Measurements from ENCODE around the gene CAMSAP3. TPM values are rescaled to one million over a fixed set of nuclear protein-coding genes. Genes with fewer than 3 reads are reported as not detected.

Gene CAMSAP3
- total and polyA plus RNA-seq, 2 donors from 2014 or later, result 18.5 to 19.3 TPM

- Histone ChIP-seq H3K9ac (ENCODE audit: low read length in 3 of 3) (no peak overlapping the region), H3K9me3 (ENCODE audit: control insufficient read depth in 2 of 3, insufficient read depth in 1 of 3, low read length in 3 of 3) (no peaks in the 10 kb centered on the region), H3K36me3 (ENCODE audit: control insufficient read depth in 2 of 3, insufficient read depth in 3 of 3, low read length in 3 of 3) (no peaks in the 10 kb centered on the region), H3K4me3 (ENCODE audit: low read length in 3 of 3) (no peak overlapping the region), H3K27ac (ENCODE audit: low read depth in 2 of 2, low read length in 2 of 2) (no peak overlapping the region), H3K4me1 (ENCODE audit: control insufficient read depth in 2 of 3, insufficient read depth in 2 of 3, low read depth in 1 of 3, low read length in 3 of 3) (peaks cover 0 to 3% (median 0%) of the 10 kb centered on the region in 3 donors), H3K27me3 (ENCODE audit: control insufficient read depth, insufficient read depth, low read length) (no peaks in the 10 kb centered on the region)
- DNase-seq (no peak), FAIRE-seq (no peak)
- TF ChIP-seq, protein P1, sequence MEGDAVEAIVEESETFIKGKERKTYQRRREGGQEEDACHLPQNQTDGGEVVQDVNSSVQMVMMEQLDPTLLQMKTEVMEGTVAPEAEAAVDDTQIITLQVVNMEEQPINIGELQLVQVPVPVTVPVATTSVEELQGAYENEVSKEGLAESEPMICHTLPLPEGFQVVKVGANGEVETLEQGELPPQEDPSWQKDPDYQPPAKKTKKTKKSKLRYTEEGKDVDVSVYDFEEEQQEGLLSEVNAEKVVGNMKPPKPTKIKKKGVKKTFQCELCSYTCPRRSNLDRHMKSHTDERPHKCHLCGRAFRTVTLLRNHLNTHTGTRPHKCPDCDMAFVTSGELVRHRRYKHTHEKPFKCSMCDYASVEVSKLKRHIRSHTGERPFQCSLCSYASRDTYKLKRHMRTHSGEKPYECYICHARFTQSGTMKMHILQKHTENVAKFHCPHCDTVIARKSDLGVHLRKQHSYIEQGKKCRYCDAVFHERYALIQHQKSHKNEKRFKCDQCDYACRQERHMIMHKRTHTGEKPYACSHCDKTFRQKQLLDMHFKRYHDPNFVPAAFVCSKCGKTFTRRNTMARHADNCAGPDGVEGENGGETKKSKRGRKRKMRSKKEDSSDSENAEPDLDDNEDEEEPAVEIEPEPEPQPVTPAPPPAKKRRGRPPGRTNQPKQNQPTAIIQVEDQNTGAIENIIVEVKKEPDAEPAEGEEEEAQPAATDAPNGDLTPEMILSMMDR (IDR thresholded peaks at IDR 0.05; ENCODE audit: borderline replicate concordance, extremely low read depth, insufficient read depth), result no peak
- intact Hi-C loops (cut with DNase I), result no loop called here
These were observed 58.7 kb downstream of the CAMSAP3 start for GRCh38 chr19:7654401-7654800.

- Histone ChIP-seq H3K27ac (ENCODE audit: low read depth in 2 of 2, low read length in 2 of 2) (no peak overlapping the region), H3K27me3 (ENCODE audit: control insufficient read depth, insufficient read depth, low read length) (no peaks in the 10 kb centered on the region), H3K36me3 (ENCODE audit: control insufficient read depth in 2 of 3, insufficient read depth in 3 of 3, low read length in 3 of 3) (no peaks in the 10 kb centered on the region), H3K9ac (ENCODE audit: low read length in 3 of 3) (no peak overlapping the region), H3K9me3 (ENCODE audit: control insufficient read depth in 2 of 3, insufficient read depth in 1 of 3, low read length in 3 of 3) (no peaks in the 10 kb centered on the region), H3K4me3 (ENCODE audit: low read length in 3 of 3) (no peak overlapping the region), H3K4me1 (ENCODE audit: control insufficient read depth in 2 of 3, insufficient read depth in 2 of 3, low read depth in 1 of 3, low read length in 3 of 3) (peaks cover 0 to 3% (median 0%) of the 10 kb centered on the region in 3 donors)
- no peak for FAIRE-seq
- DNase-seq, result no peak
- intact Hi-C loops (cut with DNase I), result no loop called here
- TF ChIP-seq, protein P1 (IDR thresholded peaks at IDR 0.05; ENCODE audit: borderline replicate concordance, extremely low read depth, insufficient read depth), result no peak
These were observed 59.9 kb downstream of the CAMSAP3 start for GRCh38 chr19:7655581-7655980.

DNA sequence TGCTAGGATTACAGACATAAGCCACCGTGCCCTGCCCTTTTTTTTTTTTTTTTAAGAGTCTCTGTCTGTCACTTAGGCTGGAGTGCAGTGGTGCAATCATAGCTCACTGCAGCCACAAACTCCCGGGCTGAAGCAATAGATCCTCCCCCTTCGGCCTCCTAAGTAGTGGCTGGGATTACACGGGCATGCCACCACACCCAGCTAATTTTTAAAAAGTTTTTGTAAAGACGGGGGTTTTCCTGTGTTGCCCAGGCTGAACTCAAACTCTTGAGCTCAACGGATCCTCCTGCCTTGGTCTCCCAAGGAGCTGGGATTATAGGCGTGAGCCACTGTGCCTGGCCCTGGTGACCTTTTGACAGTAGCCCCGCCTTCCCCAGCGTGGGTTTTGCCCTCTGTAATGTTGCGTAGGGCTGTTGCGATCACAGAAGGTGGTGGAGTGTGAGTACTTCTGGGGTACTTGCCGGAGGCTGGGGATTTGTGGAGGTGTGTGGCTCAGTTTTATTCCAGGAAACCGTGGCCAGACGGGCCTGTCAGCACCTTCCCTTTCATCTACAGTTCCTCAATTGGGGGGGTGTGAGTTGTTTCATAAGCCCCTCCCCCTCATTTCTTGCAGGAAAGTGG lies 61.6 kb downstream of the CAMSAP3 start:
- Histone ChIP-seq H3K4me1 (ENCODE audit: control insufficient read depth in 2 of 3, insufficient read depth in 2 of 3, low read depth in 1 of 3, low read length in 3 of 3) (peaks cover 0 to under 1% (median 0%) of the 10 kb centered on the region in 3 donors), H3K36me3 (ENCODE audit: control insufficient read depth in 2 of 3, insufficient read depth in 3 of 3, low read length in 3 of 3) (no peaks in the 10 kb centered on the region), H3K9ac (ENCODE audit: low read length in 3 of 3) (no peak overlapping the region), H3K9me3 (ENCODE audit: control insufficient read depth in 2 of 3, insufficient read depth in 1 of 3, low read length in 3 of 3) (no peaks in the 10 kb centered on the region), H3K27me3 (ENCODE audit: control insufficient read depth, insufficient read depth, low read length) (no peaks in the 10 kb centered on the region), H3K4me3 (ENCODE audit: low read length in 3 of 3) (no peak overlapping the region), H3K27ac (ENCODE audit: low read depth in 2 of 2, low read length in 2 of 2) (no peak overlapping the region)
- TF ChIP-seq, protein P1 (IDR thresholded peaks at IDR 0.05; ENCODE audit: borderline replicate concordance, extremely low read depth, insufficient read depth), result no peak
- DNase-seq (no peak), FAIRE-seq (no peak)
- intact Hi-C loops (cut with DNase I), result no loop called here
